IMR-90 (cell line): Measurements from ENCODE around the gene WBP11. TPM values are rescaled to one million over a fixed set of nuclear protein-coding genes. Genes with fewer than 3 reads are reported as not detected.

Source experiments
- ATAC-seq: fragments of 200-7000 bp; cut with Tn5 transposase; 2 replicates; pipeline ENCODE4 v1.9.1; 2020; ENCODE audit warnings: low read depth, mild to moderate bottlenecking, moderate library complexity
- BruUV-seq: library from RNA; stranded (reverse); fragments of 400-500 nt; replicated peaks from 2 replicates; lab custom pipeline; 2021; lab: Mats Ljungman, UMichigan
- CTCF ChIA-PET: fragments of 300-600 bp; formaldehyde crosslinking; extraction: SDS; loops from one replicate; lab custom pipeline; 2021; ENCODE audit warnings: antibody characterized with exemption; lab: Yijun Ruan, JAX
- POLR2A ChIA-PET: fragments of 300-600 bp; sonication (Branson Sonifier 250); formaldehyde crosslinking; loops from one replicate; lab custom pipeline; 2022; ENCODE audit warnings: antibody characterized with exemption; ENCODE audit not compliant: unreplicated experiment; lab: Charles Lee
- DNase-seq: peaks from one replicate; pipeline ENCODE4 v3.0.0; 2013
- H2AFZ ChIP-seq: replicated peaks from 2 replicates; pipeline ENCODE3; 2013; ENCODE audit warnings: low read length, mild to moderate bottlenecking; ENCODE audit not compliant: poor library complexity
- H2AK5ac ChIP-seq: 2 replicates; pipeline ENCODE4 v1.6.1; 2013; ENCODE audit warnings: low read depth, low read length, inconsistent platforms
- H2AK9ac ChIP-seq: replicated peaks from 2 replicates; pipeline ENCODE3; 2013; ENCODE audit warnings: mild to moderate bottlenecking, low read depth, low read length, moderate library complexity; ENCODE audit not compliant: poor library complexity
- H2BK120ac ChIP-seq: 2 replicates; pipeline ENCODE4 v1.6.1; 2013; ENCODE audit warnings: low read depth, low read length, inconsistent platforms
- H2BK15ac ChIP-seq: 3 replicates; pipeline ENCODE4 v1.6.1; 2013; ENCODE audit warnings: low read depth, low read length, inconsistent platforms
- H2BK20ac ChIP-seq: 2 replicates; pipeline ENCODE4 v1.6.1; 2013; ENCODE audit warnings: low read depth, mild to moderate bottlenecking, inconsistent platforms, low read length, moderate library complexity
- H2BK5ac ChIP-seq: 2 replicates; pipeline ENCODE4 v1.6.1; 2013; ENCODE audit warnings: mild to moderate bottlenecking, low read depth, low read length, inconsistent platforms; ENCODE audit not compliant: poor library complexity, severe bottlenecking
- H3K14ac ChIP-seq: replicated peaks from 2 replicates; pipeline ENCODE4 v1.6.1; 2013; ENCODE audit warnings: low read depth, low read length, inconsistent platforms
- H3K18ac ChIP-seq: 2 replicates; pipeline ENCODE4 v1.6.1; 2013; ENCODE audit warnings: low read depth, low read length, control low read depth
- H3K23ac ChIP-seq: 2 replicates; pipeline ENCODE4 v1.6.1; 2013; ENCODE audit warnings: low read depth, low read length, inconsistent platforms
- H3K27ac ChIP-seq: 2 replicates; pipeline ENCODE4 v1.5.1; 2013; ENCODE audit warnings: mild to moderate bottlenecking, control low read depth, low read length; ENCODE audit not compliant: insufficient read depth
- H3K27me3 ChIP-seq: 2 replicates; pipeline ENCODE4 v1.6.1; 2013; ENCODE audit warnings: low read length; ENCODE audit not compliant: control insufficient read depth, insufficient read depth
- H3K36me3 ChIP-seq: 2 replicates; pipeline ENCODE4 v1.6.1; 2013; ENCODE audit warnings: low read length, mixed read lengths; ENCODE audit not compliant: control insufficient read depth, insufficient read depth
- H3K4ac ChIP-seq: 2 replicates; pipeline ENCODE4 v1.6.1; 2013; ENCODE audit warnings: low read depth, low read length, inconsistent platforms
- H3K4me1 ChIP-seq: 2 replicates; pipeline ENCODE4 v1.6.1; 2013; ENCODE audit warnings: low read length, mixed read lengths; ENCODE audit not compliant: control insufficient read depth, insufficient read depth
- H3K4me2 ChIP-seq: 2 replicates; pipeline ENCODE4 v1.6.1; 2013; ENCODE audit warnings: low read depth, mild to moderate bottlenecking, control low read depth, low read length, moderate library complexity
- H3K4me3 ChIP-seq: 2 replicates; pipeline ENCODE4 v1.5.1; 2013; ENCODE audit warnings: low read depth, mild to moderate bottlenecking, control low read depth, low read length, moderate library complexity; ENCODE audit not compliant: insufficient read depth
- H3K56ac ChIP-seq: 2 replicates; pipeline ENCODE4 v1.6.1; 2013; ENCODE audit warnings: low read length, inconsistent platforms; ENCODE audit not compliant: insufficient read depth; ENCODE audit errors: extremely low read depth
- H3K79me1 ChIP-seq, 2 experiments: 2 replicates each; pipeline ENCODE4 v1.6.1; 2013; ENCODE audit warnings: low read length in 2 of 2, inconsistent platforms in 1 of 2, low read depth in 1 of 2
- H3K9ac ChIP-seq: 2 replicates; pipeline ENCODE4 v1.6.1; 2013; ENCODE audit warnings: low read depth, low read length, control low read depth
- H3K9me1 ChIP-seq: 2 replicates; pipeline ENCODE4 v1.6.1; 2013; ENCODE audit warnings: low read length, inconsistent platforms; ENCODE audit not compliant: insufficient read depth
- H3K9me3 ChIP-seq: 2 replicates; pipeline ENCODE4 v1.6.1; 2013; ENCODE audit warnings: low read length; ENCODE audit not compliant: control insufficient read depth, insufficient read depth
- H4K20me1 ChIP-seq: 2 replicates; pipeline ENCODE4 v1.6.1; 2013; ENCODE audit warnings: low read length, inconsistent platforms; ENCODE audit not compliant: insufficient read depth
- H4K5ac ChIP-seq: 2 replicates; pipeline ENCODE4 v1.6.1; 2013; ENCODE audit warnings: mild to moderate bottlenecking, low read depth, low read length, control low read depth
- H4K8ac ChIP-seq, 2 experiments: 2 replicates each; pipeline ENCODE4 v1.6.1; 2013; ENCODE audit warnings: low read depth in 2 of 2, low read length in 2 of 2, control low read depth in 1 of 2, inconsistent platforms in 1 of 2
- H4K91ac ChIP-seq: 2 replicates; pipeline ENCODE4 v1.6.1; 2013; ENCODE audit warnings: low read depth, low read length, inconsistent platforms; ENCODE audit not compliant: insufficient read depth
- BHLHE40 ChIP-seq: fragments of 150-350 bp; IDR thresholded peaks from 2 replicates; pipeline ENCODE4 v1.6.1; 2016; ENCODE audit warnings: mild to moderate bottlenecking, low read depth, low read length
- CEBPB ChIP-seq: IDR thresholded peaks from 2 replicates; pipeline ENCODE4 v1.6.1; 2012; ENCODE audit warnings: low read depth, low read length, improper control_type of control experiment
- CHD1 ChIP-seq: IDR thresholded peaks from 2 replicates; pipeline ENCODE4 v1.6.1; 2012; ENCODE audit warnings: low read depth, low read length, improper control_type of control experiment
- ELK1 ChIP-seq: fragments of 150-350 bp; IDR thresholded peaks from 2 replicates; pipeline ENCODE4 v1.6.1; 2016; ENCODE audit warnings: low read depth, mild to moderate bottlenecking, low read length, moderate library complexity, borderline replicate concordance
- FOS ChIP-seq: fragments of 150-350 bp; IDR thresholded peaks from 2 replicates; pipeline ENCODE4 v1.6.1; 2016; ENCODE audit warnings: low read depth, low read length
- MAZ ChIP-seq: IDR thresholded peaks from 2 replicates; pipeline ENCODE4 v1.6.1; 2012; ENCODE audit warnings: low read depth, mild to moderate bottlenecking, low read length, improper control_type of control experiment, moderate library complexity, borderline replicate concordance
- MXI1 ChIP-seq: IDR thresholded peaks from 2 replicates; pipeline ENCODE4 v1.6.1; 2012; ENCODE audit warnings: low read depth, mild to moderate bottlenecking, low read length, moderate library complexity, borderline replicate concordance
- POLR2A ChIP-seq: IDR thresholded peaks from 2 replicates; pipeline ENCODE4 v1.6.1; 2012; ENCODE audit warnings: mild to moderate bottlenecking, low read depth, low read length
- RAD21 ChIP-seq: IDR thresholded peaks from 2 replicates; pipeline ENCODE4 v1.6.1; 2012; ENCODE audit warnings: low read length, improper control_type of control experiment
- RCOR1 ChIP-seq: IDR thresholded peaks from 2 replicates; pipeline ENCODE4 v1.6.1; 2012; ENCODE audit warnings: mild to moderate bottlenecking, low read length, improper control_type of control experiment; ENCODE audit not compliant: insufficient replicate concordance
- RFX5 ChIP-seq: IDR thresholded peaks from 2 replicates; pipeline ENCODE4 v1.8.0; 2012; ENCODE audit warnings: low read depth, mild to moderate bottlenecking, low read length, moderate library complexity
- SMC3 ChIP-seq: fragments of 150-350 bp; IDR thresholded peaks from 2 replicates; pipeline ENCODE4 v1.6.1; 2016; ENCODE audit warnings: low read depth, mild to moderate bottlenecking, antibody characterized with exemption, low read length, moderate library complexity
- USF2 ChIP-seq: fragments of 150-350 bp; IDR thresholded peaks from 2 replicates; pipeline ENCODE4 v1.6.1; 2017; ENCODE audit warnings: mild to moderate bottlenecking, antibody characterized with exemption, low read length, low read depth
- WGBS, 2 experiments: methylation state at CpG; one replicate each; pipeline versions ENCODE4 v1.1.5 to v1.1.7; 2013; ENCODE audit warnings: missing lambda C conversion rate in 2 of 2; ENCODE audit not compliant: insufficient read length in 1 of 2; ENCODE audit errors: extremely low coverage in 2 of 2; 5-methylcytosine and 5-hydroxymethylcytosine counted together
- dilution Hi-C: fragments of 300-500 bp; cut with HindIII; formaldehyde crosslinking; loops from one replicate; pipeline ENCODE4 v1.14.3; 2018; ENCODE audit warnings: low sequenced_read_pairs; ENCODE audit not compliant: unreplicated experiment
- in situ Hi-C: fragments of 300-500 bp; cut with MboI; formaldehyde crosslinking; loops from 3 replicates; pipeline ENCODE4 v1.14.3; 2019; ENCODE audit warnings: low sequenced_read_pairs, inconsistent platforms, mixed read lengths
- intact Hi-C: fragments of 100-400 bp; cut with micrococcal nuclease; formaldehyde crosslinking; loops from 2 replicates; pipeline ENCODE4 v1.10.0; 2022
- polyA plus RNA-seq, 3 experiments: library from polyadenylated mRNA; depleted of rRNA; stranded (reverse); fragments of >200 nt; gene quantifications; 2 replicates each; pipeline ENCODE4 v1.2.3, GENCODE V29; 2012; ENCODE audit warnings: low replicate concordance in 1 of 3
- total RNA-seq: library from RNA; depleted of rRNA; stranded (reverse); fragments of >200 nt; gene quantifications from 2 replicates; pipeline ENCODE4 v1.2.3, GENCODE V29; 2012

The WBP11 gene
- total and polyA plus RNA-seq, 2 of the 4 experiments (the other 2 are of a cell fraction): 2.5 to 18.3 TPM

- ChIA-PET POLR2A (interaction anchor here (0.9 kb wide), 1 partner anchor 31 kb away, joined by 3 read pairs; no protein-coding TSS in a partner anchor), CTCF (no interaction called here)
- H3K9me1 ChIP-seq: 0 out of 2 replicates have a peak, but pooled peaks cover 3% of the 10 kb centered on the region
- H3K18ac ChIP-seq: peak overlapping the region; percentile 60
- peak overlapping the region; percentile 86 for H2BK5ac ChIP-seq
- peak overlapping the region; percentile 85 for H3K23ac ChIP-seq
- H2BK20ac ChIP-seq: peak overlapping the region; percentile 48; the same call in 1 of the 2 replicates
- peak overlapping the region; percentile 33 for H2AK5ac ChIP-seq
- H2BK15ac ChIP-seq: peak overlapping the region; percentile 45; the same call in 1 of the 3 replicates
- no peaks in the 10 kb centered on the region; the same call in 1 of the 2 replicates for H4K20me1 ChIP-seq
- H3K27me3 ChIP-seq: no peaks in the 10 kb centered on the region
- WGBS, 2 experiments: 3% methylated on average over 16 of the region's 34 CpGs; no CpG with 5 or more reads in 1 of the 2 experiments
- peak; percentile 65 for DNase-seq
- in situ Hi-C loops (loop anchor here (5.0 to 25.0 kb wide), 3 partner anchors 388 to 1112 kb away; partner anchors contain the start of gene STRAP), dilution Hi-C loops (no loop called here), intact Hi-C loops (loop anchor here (1.0 to 10.0 kb wide), 4 partner anchors 28 to 1570 kb away; partner anchors contain the start of genes C12orf60, MGST1 and WBP11)
- H2AFZ ChIP-seq: peak overlapping the region; percentile 87
- peak overlapping the region; percentile 89 for H3K14ac ChIP-seq
- peak overlapping the region; percentile 91 for H3K9ac ChIP-seq
- H3K4ac ChIP-seq: peak overlapping the region; percentile 85
- H4K5ac ChIP-seq: peak overlapping the region; percentile 58
- peak overlapping the region; percentile 76 for H3K4me2 ChIP-seq
- peak overlapping the region; percentile 65 for H3K56ac ChIP-seq
- no peaks in the 10 kb centered on the region; the same call in 1 of the 2 replicates for H3K9me3 ChIP-seq
- peak overlapping the region; percentile 98 for H3K27ac ChIP-seq
- peak overlapping the region; percentile 87 for H2AK9ac ChIP-seq
- H2BK120ac ChIP-seq: peak overlapping the region; percentile 56
- H3K4me3 ChIP-seq: peak overlapping the region; percentile 92
- H3K36me3 ChIP-seq: no peaks in the 10 kb centered on the region
- H3K4me1 ChIP-seq: peaks cover 6% of the 10 kb centered on the region
- no TSS peak for BruUV-seq
- ATAC-seq: peak; percentile 1
- peak overlapping the region; percentile 85 to 87 for H4K8ac ChIP-seq
- peaks cover 3 to 35% of the 10 kb centered on the region in 2 experiments; a peak in 2 of 4 replicates for H3K79me1 ChIP-seq
- H4K91ac ChIP-seq: peak overlapping the region; percentile 73
- TF ChIP-seq FOS (peak; percentile 32; the same call in 1 of the 2 replicates), USF2 (no peak), ELK1 (no peak), CEBPB (peak; percentile 88), POLR2A (peak; percentile 48), RAD21 (no peak), MAZ (no peak), MXI1 (no peak), BHLHE40 (no peak), RCOR1 (no peak), SMC3 (no peak), CHD1 (no peak), RFX5 (no peak)
Observed at GRCh38 chr12:14774906-14775635, 28.2 kb downstream of the WBP11 start.
